ENCODE data around the gene CLIC2.

CLIC2 gene

DNA sequence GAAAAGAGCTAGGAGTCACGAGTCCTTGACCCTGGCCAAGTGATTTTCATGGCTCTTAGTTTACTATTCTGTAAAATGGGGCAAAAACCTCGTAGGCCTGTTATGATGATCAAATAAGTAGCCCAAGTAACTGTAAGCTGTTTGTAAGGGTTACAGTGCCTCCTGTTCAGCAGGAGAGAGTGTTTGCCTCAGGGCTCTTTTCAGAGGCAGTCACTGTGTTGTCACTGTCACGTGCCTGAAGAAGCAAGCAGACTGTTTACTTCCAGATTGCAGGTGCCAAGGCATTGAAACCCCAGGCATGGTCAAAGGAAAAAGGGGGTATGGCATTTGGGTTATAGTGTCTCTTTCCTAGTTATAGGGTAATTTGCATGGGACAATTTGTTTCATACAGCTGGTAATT is 74.7 kb downstream of the CLIC2 start:
- no peak overlapping the region for H3K4me3 ChIP-seq (ENCODE audit: low read depth, low read length)
- no peaks in the 10 kb centered on the region for H3K27me3 ChIP-seq
- TF ChIP-seq, protein P1, sequence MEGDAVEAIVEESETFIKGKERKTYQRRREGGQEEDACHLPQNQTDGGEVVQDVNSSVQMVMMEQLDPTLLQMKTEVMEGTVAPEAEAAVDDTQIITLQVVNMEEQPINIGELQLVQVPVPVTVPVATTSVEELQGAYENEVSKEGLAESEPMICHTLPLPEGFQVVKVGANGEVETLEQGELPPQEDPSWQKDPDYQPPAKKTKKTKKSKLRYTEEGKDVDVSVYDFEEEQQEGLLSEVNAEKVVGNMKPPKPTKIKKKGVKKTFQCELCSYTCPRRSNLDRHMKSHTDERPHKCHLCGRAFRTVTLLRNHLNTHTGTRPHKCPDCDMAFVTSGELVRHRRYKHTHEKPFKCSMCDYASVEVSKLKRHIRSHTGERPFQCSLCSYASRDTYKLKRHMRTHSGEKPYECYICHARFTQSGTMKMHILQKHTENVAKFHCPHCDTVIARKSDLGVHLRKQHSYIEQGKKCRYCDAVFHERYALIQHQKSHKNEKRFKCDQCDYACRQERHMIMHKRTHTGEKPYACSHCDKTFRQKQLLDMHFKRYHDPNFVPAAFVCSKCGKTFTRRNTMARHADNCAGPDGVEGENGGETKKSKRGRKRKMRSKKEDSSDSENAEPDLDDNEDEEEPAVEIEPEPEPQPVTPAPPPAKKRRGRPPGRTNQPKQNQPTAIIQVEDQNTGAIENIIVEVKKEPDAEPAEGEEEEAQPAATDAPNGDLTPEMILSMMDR (IDR thresholded peaks at IDR 0.05; ENCODE audit: low read depth, low read length) = no peak
- no peaks in the 10 kb centered on the region for H3K9me3 ChIP-seq
- DNase-seq = no peak
- no peaks in the 10 kb centered on the region for H3K36me3 ChIP-seq
- H3K4me1 ChIP-seq = no peaks in the 10 kb centered on the region

DNA sequence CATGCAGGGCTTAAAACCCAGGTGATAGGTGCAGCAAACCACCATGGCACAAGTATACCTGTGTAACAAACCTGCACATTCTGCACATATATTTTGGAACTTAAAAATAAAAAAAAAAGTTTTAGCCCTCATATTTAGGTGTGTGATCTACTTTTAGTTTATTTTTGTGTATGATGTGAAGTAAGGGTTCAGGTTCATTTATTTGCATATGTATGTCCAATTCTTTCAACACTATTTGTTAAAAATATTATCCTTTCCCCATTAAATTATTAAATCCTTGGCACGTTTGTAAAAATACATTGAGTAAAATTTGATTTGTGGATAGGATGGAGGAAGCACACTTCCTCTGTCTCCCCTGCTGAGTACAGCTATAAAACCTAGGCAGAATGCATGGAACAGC is 83.0 kb downstream of the CLIC2 start:
- Histone ChIP-seq H3K4me3 (ENCODE audit: low read depth, low read length) (no peak overlapping the region), H3K9me3 (no peaks in the 10 kb centered on the region), H3K27me3 (no peaks in the 10 kb centered on the region), H3K36me3 (no peaks in the 10 kb centered on the region), H3K4me1 (no peaks in the 10 kb centered on the region)
- TF ChIP-seq, protein P1 (IDR thresholded peaks at IDR 0.05; ENCODE audit: low read depth, low read length) = no peak
- no peak for DNase-seq

DNA sequence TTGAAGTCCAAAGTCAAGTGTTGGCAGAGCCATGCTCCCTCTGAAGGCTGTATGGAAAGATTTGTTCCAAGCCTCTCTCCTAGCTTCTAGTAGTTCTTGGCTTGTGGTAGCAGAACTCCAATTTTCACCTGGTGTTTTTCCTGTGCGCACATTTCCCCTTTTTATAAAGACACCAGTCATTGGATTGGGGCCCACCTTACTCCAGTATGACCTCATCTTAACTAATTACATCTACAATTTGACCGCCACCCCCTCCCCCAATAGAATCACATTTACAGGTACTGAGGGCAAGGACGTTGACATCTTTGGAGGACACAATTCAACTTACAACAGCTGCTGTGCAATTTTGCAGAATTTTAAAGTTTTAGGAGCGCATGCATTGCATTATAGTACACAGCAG is 86.9 kb downstream of the CLIC2 start:
- no peak for DNase-seq
- H3K27me3 ChIP-seq = no peaks in the 10 kb centered on the region

DNA sequence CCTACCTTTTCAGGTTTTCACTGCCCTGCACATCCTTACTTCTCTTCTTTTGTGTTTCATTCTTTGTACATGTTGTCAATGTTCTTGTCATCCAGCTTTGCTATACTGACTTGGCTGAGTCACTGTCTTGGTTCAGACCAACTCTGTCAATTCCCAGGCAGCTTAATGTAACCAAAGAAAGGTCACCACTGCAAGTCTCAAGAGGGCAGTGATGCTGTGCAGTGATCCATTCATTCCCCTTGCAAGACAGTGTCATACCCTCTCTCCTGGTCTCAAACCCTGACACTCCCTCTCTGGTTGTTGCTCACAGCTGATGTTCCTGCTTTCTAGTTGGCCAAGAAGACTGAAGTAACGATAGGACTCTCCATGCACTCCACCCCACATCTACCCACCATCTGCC is 87.7 kb downstream of the CLIC2 start:
- Histone ChIP-seq H3K27me3 (no peaks in the 10 kb centered on the region), H3K36me3 (no peaks in the 10 kb centered on the region), H3K9me3 (no peaks in the 10 kb centered on the region), H3K4me1 (no peaks in the 10 kb centered on the region), H3K4me3 (ENCODE audit: low read depth, low read length) (no peak overlapping the region)
- TF ChIP-seq, protein P1 (IDR thresholded peaks at IDR 0.05; ENCODE audit: low read depth, low read length) = no peak
- no peak for DNase-seq

More for the DNA sequence above, 86.9 kb downstream of the CLIC2 start:
- H3K4me3 ChIP-seq (ENCODE audit: low read depth, low read length) = no peak overlapping the region
- TF ChIP-seq, protein P1 (IDR thresholded peaks at IDR 0.05; ENCODE audit: low read depth, low read length) = no peak
- H3K9me3 ChIP-seq = no peaks in the 10 kb centered on the region
- H3K4me1 ChIP-seq = no peaks in the 10 kb centered on the region
- H3K36me3 ChIP-seq = no peaks in the 10 kb centered on the region

DNA sequence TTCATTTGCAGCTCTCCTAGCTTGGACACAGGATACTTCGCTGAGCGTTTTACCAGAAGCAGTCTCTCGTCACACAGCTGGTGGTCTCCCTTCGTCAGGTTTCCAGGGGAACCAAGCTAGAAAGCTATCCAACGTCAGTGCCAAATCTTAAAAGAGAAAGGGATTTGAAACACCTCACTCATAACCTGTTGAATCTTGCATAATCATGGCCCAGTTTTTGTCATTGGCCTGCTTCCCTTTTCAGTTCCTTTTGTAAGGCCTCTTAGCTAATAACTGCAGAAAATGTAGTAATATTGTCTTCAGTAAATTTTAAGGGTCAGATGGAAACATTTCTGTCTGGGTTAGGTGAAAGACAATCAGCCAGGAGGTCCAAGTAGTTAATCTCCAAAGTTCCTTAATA is 92.1 kb downstream of the CLIC2 start:
- no peak for DNase-seq

DNA sequence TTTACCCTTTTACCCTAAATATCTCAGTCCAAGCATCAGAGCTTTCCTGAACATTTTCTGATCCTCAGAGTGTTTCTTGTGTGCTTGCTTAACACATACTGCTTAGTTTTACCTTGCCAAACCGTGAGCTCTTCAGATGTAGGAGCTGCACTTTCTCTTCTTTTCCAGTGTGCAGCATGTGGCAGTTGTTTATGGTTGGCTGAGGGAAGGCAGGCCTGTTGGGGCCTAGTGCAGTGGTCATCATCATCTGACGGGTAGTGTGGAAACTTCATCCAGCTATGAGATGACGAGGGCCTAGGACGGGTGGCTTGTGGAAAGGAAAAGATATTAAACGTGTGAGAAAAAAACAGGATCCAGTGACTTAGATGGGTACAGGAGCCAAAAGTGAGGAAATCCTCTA is 96.7 kb downstream of the CLIC2 start:
- Histone ChIP-seq H3K27me3 (no peaks in the 10 kb centered on the region), H3K4me3 (ENCODE audit: low read depth, low read length) (no peak overlapping the region), H3K36me3 (peaks cover 14% of the 10 kb centered on the region), H3K9me3 (no peaks in the 10 kb centered on the region), H3K4me1 (no peaks in the 10 kb centered on the region)
- no peak for DNase-seq
- TF ChIP-seq, protein P1 (IDR thresholded peaks at IDR 0.05; ENCODE audit: low read depth, low read length) = no peak

More for the DNA sequence above, 92.1 kb downstream of the CLIC2 start:
- TF ChIP-seq, protein P1 (IDR thresholded peaks at IDR 0.05; ENCODE audit: low read depth, low read length) = no peak
- Histone ChIP-seq H3K36me3 (peaks cover 3% of the 10 kb centered on the region; the same call in 1 of the 2 replicates), H3K4me3 (ENCODE audit: low read depth, low read length) (no peak overlapping the region), H3K4me1 (no peaks in the 10 kb centered on the region), H3K27me3 (no peaks in the 10 kb centered on the region), H3K9me3 (no peaks in the 10 kb centered on the region)

Data from BE2C (cell line).